ENCODE measurements around the gene RDH16.
"Not testable (repeated sequence)": the region's sequence is repeated elsewhere in the genome, so short reads cannot be mapped to it uniquely, and the experiment has no call there.

The RDH16 gene

GRCh38 chr12:56958422-56958821, 1.0 kb upstream of the RDH16 start:
- H3K4me3 ChIP-seq: no peak overlapping the region
- peak overlapping the region in 1 of 21 experiments; percentile 6 for H3K27ac ChIP-seq

- no peak overlapping the region for H3K27ac ChIP-seq
- H3K4me3 ChIP-seq: peak overlapping the region in 1 of 7 experiments; percentile 3
Measured at GRCh38 chr12:56955631-56956256, 1.7 kb downstream of the RDH16 start.

GRCh38 chr12:56954958-56955355, 2.5 kb downstream of the RDH16 start:
- Histone ChIP-seq H3K4me3 (no peak overlapping the region), H3K27ac (no peak overlapping the region)

- no peak overlapping the region for H3K4me3 ChIP-seq
Measured at GRCh38 chr12:56954057-56954957, 3.1 kb downstream of the RDH16 start.

DNA sequence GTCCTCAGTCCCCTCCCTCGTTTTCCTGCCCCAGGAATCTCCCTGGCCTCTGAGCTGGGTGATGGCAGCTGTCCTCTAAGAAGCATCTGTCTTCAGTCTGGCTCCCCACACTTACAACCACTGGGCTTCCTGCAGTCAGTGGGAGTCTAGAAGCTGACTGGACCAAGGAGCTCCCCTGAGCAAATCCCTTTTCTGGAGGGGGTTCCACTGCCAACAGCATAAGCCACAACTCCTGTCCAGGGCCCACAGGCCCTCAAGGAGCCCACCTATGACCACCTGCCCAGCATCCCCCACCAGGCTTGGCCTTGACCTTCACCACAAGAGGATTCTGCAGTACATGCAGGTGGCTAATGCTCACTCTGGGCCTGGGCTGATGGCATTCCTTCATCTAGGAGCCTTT, 4.1 kb downstream of the RDH16 start:
- Histone ChIP-seq H3K27ac (no peak overlapping the region), H3K4me3 (no peak overlapping the region)

More at GRCh38 chr12:56954057-56954957, 3.1 kb downstream of the RDH16 start:
- no peak overlapping the region for H3K27ac ChIP-seq

DNA sequence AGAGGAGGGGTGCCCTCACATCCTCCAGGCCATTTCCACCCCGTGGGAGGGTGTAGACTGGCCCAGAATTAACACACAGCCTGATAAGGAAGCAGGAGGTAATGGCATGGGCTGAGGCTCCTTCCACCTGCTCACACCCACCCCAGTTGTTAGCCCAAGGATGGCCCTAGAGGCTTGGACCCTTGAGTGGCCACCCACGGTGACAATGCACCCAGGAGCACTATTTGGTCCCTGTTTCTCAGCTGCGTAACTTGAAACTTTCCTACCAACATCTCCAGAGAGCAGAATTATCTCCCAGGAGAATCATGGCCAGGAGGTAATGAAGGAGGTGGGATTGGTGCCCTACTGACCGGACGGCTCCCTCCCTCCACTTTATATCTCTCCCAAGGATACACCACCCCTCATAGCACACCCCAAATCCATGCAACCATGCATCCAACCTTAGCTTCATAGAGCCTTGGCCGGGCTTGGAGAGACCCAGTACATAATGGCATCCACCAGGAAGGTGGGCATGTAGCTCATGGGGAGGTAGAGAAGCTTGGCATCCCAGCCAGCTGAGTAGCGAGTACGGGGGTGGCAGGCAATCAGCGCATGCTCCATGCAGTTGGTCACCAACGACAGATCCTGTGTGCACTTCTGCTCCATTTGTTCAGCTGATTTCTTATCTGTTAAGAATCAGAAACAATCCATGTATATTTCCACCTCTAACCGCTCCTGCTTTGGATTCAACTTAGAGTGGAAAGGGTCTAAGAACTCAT, 5.6 kb downstream of the RDH16 start:
- H3K4me3 ChIP-seq: no peak overlapping the region
- H3K27ac ChIP-seq: no peak overlapping the region

DNA sequence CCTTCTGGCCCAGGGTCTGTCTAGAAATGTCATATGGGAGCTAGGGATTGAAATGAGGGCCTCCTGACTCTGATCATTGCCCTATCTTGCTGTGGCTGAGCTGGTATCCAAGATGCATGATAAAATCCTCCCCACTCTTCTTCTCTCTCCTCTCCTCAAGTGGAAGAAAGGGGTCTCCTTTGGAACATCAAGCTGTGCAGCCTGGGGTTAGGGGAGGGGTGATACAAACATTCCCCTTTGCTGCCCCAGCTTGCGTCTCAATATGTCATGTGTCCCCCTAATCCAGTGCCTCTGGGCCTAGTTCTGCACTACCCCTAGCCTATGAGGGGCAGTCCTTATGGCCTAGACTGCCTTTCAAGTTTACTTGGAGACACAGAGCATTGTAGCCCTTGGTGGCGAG, 8.5 kb downstream of the RDH16 start:
- H3K4me3 ChIP-seq: no peak overlapping the region
- H3K27ac ChIP-seq: no peak overlapping the region

- Histone ChIP-seq H3K27ac (no peak overlapping the region), H3K4me3 (no peak overlapping the region)
Measured at GRCh38 chr12:56948457-56948777, 9.0 kb downstream of the RDH16 start.

- no peak overlapping the region for H3K27ac ChIP-seq
- no peak overlapping the region for H3K4me3 ChIP-seq
Measured at GRCh38 chr12:56947633-56948456, 9.6 kb downstream of the RDH16 start.

GRCh38 chr12:56943878-56944277, 13.5 kb downstream of the RDH16 start:
- no peak overlapping the region for H3K27ac ChIP-seq
- H3K4me3 ChIP-seq: no peak overlapping the region

DNA sequence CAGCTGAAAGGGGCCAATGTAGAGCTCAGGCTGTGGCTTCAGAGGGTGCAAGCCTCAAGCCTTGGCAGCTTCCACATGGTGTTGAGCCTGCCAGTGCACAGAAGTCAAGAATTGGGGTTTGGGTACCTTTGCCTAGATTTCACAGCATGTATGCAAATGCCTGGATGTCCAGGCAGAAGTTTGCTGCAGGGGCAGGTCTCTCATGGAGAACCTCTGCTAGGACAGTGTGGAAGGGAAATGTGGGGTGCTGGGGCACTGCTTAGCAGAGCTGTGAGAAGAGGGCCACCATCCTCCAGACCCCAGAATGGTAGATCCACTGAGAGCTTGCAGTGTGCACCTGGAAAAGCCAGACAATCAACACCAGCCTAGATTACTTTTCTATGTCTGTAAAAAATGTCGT, 14.0 kb downstream of the RDH16 start:
- not testable (repeated sequence) for H3K4me3 ChIP-seq, H3K27ac ChIP-seq

- no peak overlapping the region for H3K4me3 ChIP-seq
- H3K27ac ChIP-seq: peak overlapping the region in 11 of 21 experiments; percentile 6 to 72 (median 55)
Measured at GRCh38 chr12:56941299-56942017, 15.9 kb downstream of the RDH16 start.

GRCh38 chr12:56940942-56941298, 16.5 kb downstream of the RDH16 start:
- not testable (repeated sequence) for H3K4me3 ChIP-seq, H3K27ac ChIP-seq

DNA sequence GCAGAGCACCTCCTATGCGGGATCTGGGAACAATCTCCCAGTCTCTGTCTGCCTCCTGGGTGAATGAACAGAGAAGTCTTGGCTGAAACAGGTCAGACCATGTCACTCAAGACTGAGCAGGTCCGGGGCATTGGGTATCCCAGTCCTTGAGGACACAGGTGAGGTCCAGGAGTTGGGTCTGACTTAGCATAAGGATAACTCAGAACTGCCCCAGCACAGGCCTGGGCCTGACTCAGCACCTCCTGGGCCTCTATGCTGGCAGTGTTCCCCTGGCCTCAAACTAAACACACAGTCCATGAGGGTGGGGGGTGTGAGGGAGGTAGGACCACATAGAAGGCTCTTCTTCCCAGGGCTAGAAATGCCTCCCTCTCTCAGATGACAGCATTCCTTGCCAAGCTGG, 21.7 kb downstream of the RDH16 start:
- no peak overlapping the region for H3K4me3 ChIP-seq
- H3K27ac ChIP-seq: peak overlapping the region in 4 of 21 experiments; percentile 39 to 80 (median 58)

GRCh38 chr12:56935157-56935556, 22.3 kb downstream of the RDH16 start:
- Histone ChIP-seq H3K4me3 (no peak overlapping the region), H3K27ac (peak overlapping the region in 15 of 21 experiments; percentile 2 to 83 (median 42))

DNA sequence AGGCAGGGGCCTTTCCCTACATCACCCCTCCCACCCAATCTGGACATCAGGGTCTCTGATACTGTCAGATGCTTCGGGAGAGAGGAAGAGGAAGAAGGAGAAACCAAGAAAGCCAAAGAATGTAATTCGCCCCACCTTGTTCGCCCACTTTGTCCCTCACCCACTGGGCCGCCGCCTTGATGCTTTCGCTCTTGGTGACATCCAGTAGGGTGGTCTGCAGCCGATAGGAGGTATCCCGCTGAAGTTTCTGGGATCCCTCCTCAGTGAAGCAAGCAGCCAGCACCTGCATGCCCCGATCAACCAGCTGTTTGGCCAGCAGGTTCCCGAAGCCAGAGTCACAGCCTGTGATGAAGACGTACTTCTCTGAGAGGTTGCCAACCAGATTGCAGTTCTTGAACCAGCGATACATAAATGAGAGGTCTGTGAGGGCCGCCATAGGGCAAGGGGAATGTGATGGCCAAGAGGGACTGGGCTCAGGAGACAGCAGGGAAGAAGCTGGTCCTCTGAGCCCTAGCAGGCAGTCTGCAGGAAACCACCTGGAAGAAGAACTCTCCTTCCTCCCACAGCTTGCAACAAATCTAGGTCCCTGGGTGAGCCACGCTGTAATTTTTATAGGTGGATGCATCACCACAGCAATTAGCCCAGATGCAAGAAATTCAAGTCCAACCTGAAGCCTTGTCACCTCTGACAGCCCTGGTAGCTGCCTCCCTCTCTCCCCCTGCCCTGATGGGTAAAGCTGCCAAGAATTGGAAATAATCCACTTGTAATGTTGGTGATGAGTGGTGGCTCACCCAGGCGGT, 23.4 kb downstream of the RDH16 start, which contains the start of gene SDR9C7:
TSS of gene SDR9C7 (minus strand) at position 583 of the 800 bp plus-strand sequence. CDS start at position 436, 147 bp downstream.
- H3K27ac ChIP-seq: peak within 1 kb of the TSS in 18 of 21 experiments; percentile 18 to 83 (median 67)
- peak within 1 kb of the TSS in 4 of 7 experiments; percentile 0 to 6 (median 3) for H3K4me3 ChIP-seq

DNA sequence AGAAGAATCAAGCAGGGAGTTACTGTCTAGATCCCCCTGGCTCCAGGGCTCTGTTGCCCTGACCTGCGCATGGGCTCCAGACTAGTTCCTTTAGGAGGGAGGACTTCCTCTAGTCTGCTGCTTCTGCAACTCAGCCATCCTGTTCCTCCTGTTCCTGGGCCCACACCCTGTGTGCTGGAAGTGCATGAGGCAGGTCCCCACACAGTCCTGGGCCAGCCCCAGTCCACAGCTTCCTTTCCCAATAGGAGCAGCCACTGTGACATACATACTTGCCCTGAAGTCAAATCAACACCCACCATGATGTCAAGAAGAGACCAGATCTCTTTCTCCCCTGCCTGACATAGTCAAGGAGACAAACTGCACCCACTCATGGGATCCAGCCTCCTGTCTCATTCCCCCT, 24.5 kb downstream of the RDH16 start:
- no peak overlapping the region for H3K4me3 ChIP-seq
- peak overlapping the region in 19 of 21 experiments; percentile 5 to 83 (median 67) for H3K27ac ChIP-seq

DNA sequence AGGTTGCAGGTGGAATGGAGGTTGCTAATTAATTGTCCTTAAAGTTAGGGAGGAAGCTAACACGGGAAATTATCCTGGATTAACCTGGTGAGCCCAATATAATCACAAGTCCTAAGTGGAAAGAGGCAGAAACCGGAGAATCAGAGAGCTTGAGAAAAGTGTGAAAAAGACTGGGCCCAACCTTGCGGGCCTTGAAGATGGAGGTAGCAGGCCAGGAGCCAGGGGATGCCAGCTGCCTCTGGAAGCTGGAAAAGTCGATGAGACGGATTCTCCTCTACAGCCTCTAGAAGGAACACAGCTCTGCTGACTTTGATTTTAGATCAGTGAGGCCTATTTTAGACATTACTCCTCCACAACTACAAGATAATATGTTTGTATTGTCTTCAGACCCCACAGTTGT, 25.3 kb downstream of the RDH16 start:
- Histone ChIP-seq H3K27ac (peak overlapping the region in 20 of 21 experiments; percentile 2 to 83 (median 66)), H3K4me3 (peak overlapping the region in 1 of 7 experiments; percentile 4)
